GM18526 (cell line): Measurements from ENCODE around the gene CABLES1.

Source experiments
- POLR2A ChIP-seq: IDR thresholded peaks from 3 replicates; pipeline ENCODE4 v1.6.1; 2011; ENCODE audit not compliant: insufficient read length; ENCODE audit errors: extremely low read depth

The CABLES1 gene

GRCh38 chr18:23234619-23235018, 99.3 kb downstream of the CABLES1 start:
- no peak for TF ChIP-seq POLR2A

- TF ChIP-seq POLR2A = no peak
These were observed 100.1 kb downstream of the CABLES1 start for GRCh38 chr18:23235336-23235735.

GRCh38 chr18:23235860-23236259, 100.6 kb downstream of the CABLES1 start:
- no peak for TF ChIP-seq POLR2A

GRCh38 chr18:23236876-23237468, 101.7 kb downstream of the CABLES1 start:
- TF ChIP-seq POLR2A = no peak

- no peak for TF ChIP-seq POLR2A
These were observed 102.4 kb downstream of the CABLES1 start for GRCh38 chr18:23237524-23238151.

GRCh38 chr18:23238152-23238531, 102.9 kb downstream of the CABLES1 start:
- no peak for TF ChIP-seq POLR2A

- TF ChIP-seq POLR2A = no peak
These were observed 103.5 kb downstream of the CABLES1 start for GRCh38 chr18:23238651-23239349.

GRCh38 chr18:23239350-23239692, 104.0 kb downstream of the CABLES1 start:
- TF ChIP-seq POLR2A = no peak

- TF ChIP-seq POLR2A = no peak
These were observed 104.8 kb downstream of the CABLES1 start for GRCh38 chr18:23239885-23240608.

GRCh38 chr18:23240609-23240930, 105.3 kb downstream of the CABLES1 start:
- TF ChIP-seq POLR2A = no peak

GRCh38 chr18:23243178-23243577, 107.9 kb downstream of the CABLES1 start:
- no peak for TF ChIP-seq POLR2A

- TF ChIP-seq POLR2A = no peak
These were observed 108.5 kb downstream of the CABLES1 start for GRCh38 chr18:23243816-23244215.

GRCh38 chr18:23244401-23244800, 109.1 kb downstream of the CABLES1 start:
- TF ChIP-seq POLR2A = no peak

- no peak for TF ChIP-seq POLR2A
These were observed 110.2 kb downstream of the CABLES1 start for GRCh38 chr18:23245461-23245860.

- TF ChIP-seq POLR2A = no peak
These were observed 112.0 kb downstream of the CABLES1 start for GRCh38 chr18:23247331-23247730.

- no peak for TF ChIP-seq POLR2A
These were observed 112.6 kb downstream of the CABLES1 start for GRCh38 chr18:23247896-23248295.
